Gastroesophageal sphincter (tissue), 3 donors: ENCODE results near the gene RAB9A.

ENCODE experiments used
- POLR2A ChIP-seq, 2 donors: fragments of 450-650 bp; IDR thresholded peaks; one replicate each; pipeline ENCODE4 v1.6.1; 2017; ENCODE audit warnings: antibody characterized with exemption in 2 of 2, mild to moderate bottlenecking in 2 of 2, moderate library complexity in 1 of 2
- POLR2AphosphoS5 ChIP-seq: sonication (generic); formaldehyde crosslinking; IDR thresholded peaks from one replicate; pipeline ENCODE4 v1.6.1; 2017; ENCODE audit warnings: antibody characterized with exemption
- TF ChIP-seq, protein P1 (sequence below), 4 experiments: fragments of 200-600 bp in 2 of 4; fragments of 450-650 bp in 2 of 4; sonication (generic) in 1 of 4; IDR thresholded peaks; one replicate each; pipeline ENCODE4 v1.5.1; 2017 to 2019; ENCODE audit warnings: antibody characterized with exemption in 4 of 4, mild to moderate bottlenecking in 2 of 4, moderate library complexity in 2 of 4

DNA sequence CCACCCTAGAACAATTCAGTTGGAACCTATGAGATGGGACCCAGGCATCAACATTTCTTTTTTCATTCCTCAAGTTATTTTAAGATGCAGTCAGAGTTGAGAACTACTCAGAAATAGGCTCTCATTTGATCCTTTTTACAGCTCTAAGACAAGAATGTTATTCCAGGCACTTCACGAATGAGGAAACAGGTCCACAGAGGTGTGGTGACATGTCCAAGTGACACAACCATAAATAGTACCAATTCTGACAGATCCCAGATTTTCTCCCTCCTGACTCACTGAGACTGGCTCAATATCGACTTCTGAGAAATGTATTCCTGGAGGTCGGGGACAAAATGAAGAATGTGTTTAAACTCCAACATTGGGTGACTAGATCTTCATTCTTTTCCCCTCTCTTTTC lies 24.9 kb upstream of the RAB9A start:
- TF ChIP-seq, protein P1, sequence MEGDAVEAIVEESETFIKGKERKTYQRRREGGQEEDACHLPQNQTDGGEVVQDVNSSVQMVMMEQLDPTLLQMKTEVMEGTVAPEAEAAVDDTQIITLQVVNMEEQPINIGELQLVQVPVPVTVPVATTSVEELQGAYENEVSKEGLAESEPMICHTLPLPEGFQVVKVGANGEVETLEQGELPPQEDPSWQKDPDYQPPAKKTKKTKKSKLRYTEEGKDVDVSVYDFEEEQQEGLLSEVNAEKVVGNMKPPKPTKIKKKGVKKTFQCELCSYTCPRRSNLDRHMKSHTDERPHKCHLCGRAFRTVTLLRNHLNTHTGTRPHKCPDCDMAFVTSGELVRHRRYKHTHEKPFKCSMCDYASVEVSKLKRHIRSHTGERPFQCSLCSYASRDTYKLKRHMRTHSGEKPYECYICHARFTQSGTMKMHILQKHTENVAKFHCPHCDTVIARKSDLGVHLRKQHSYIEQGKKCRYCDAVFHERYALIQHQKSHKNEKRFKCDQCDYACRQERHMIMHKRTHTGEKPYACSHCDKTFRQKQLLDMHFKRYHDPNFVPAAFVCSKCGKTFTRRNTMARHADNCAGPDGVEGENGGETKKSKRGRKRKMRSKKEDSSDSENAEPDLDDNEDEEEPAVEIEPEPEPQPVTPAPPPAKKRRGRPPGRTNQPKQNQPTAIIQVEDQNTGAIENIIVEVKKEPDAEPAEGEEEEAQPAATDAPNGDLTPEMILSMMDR (IDR thresholded peaks at IDR 0.05) = no peak
- TF ChIP-seq POLR2A (IDR thresholded peaks at IDR 0.05) (no peak), POLR2AphosphoS5 (no peak)
